HepG2 (cell line): Measurements from ENCODE around the gene GPR62. TPM values are rescaled to one million over a fixed set of nuclear protein-coding genes. Genes with fewer than 3 reads are reported as not detected.

Experiments
- ADNP ChIP-seq: sonication (generic); formaldehyde crosslinking; IDR thresholded peaks from 2 replicates; pipeline ENCODE4 v1.4.0; 2020; ENCODE audit warnings: missing genetic modification reagents
- ATF1 ChIP-seq: IDR thresholded peaks from 2 replicates; pipeline ENCODE4 v1.6.1; 2016; ENCODE audit warnings: mild to moderate bottlenecking, control low read depth
- ETV5 ChIP-seq: IDR thresholded peaks from 2 replicates; pipeline ENCODE4 v1.6.1; 2018; ENCODE audit warnings: missing biosample characterization, missing genetic modification reagents, inconsistent platforms, borderline replicate concordance
- FOXP1 ChIP-seq, 2 experiments: fragments of 450-650 bp in 1 of 2; IDR thresholded peaks; 2 replicates each; pipeline ENCODE4 v1.6.1; 2017 to 2018; ENCODE audit warnings: antibody characterized with exemption in 1 of 2
- JARID2 ChIP-seq: sonication (generic); formaldehyde crosslinking; IDR thresholded peaks from 2 replicates; pipeline ENCODE4 v1.8.1; 2023; ENCODE audit warnings: missing genetic modification reagents, inconsistent platforms; ENCODE audit not compliant: insufficient replicate concordance
- MTA1 ChIP-seq: sonication (generic); formaldehyde crosslinking; IDR thresholded peaks from 2 replicates; pipeline ENCODE4 v1.4.0; 2020; ENCODE audit warnings: missing genetic modification reagents, mild to moderate bottlenecking, borderline replicate concordance
- MTF2 ChIP-seq: sonication (generic); formaldehyde crosslinking; IDR thresholded peaks from 2 replicates; pipeline ENCODE4 v1.5.0; 2020; ENCODE audit warnings: missing genetic modification reagents, borderline replicate concordance
- RXRB ChIP-seq: IDR thresholded peaks from 2 replicates; pipeline ENCODE4 v1.6.1; 2016; ENCODE audit warnings: borderline replicate concordance, missing genetic modification reagents, missing compliant biosample characterization
- SAFB2 ChIP-seq: sonication (generic); formaldehyde crosslinking; IDR thresholded peaks from 2 replicates; pipeline ENCODE4 v1.5.1; 2020; ENCODE audit warnings: missing genetic modification reagents, low read depth, mild to moderate bottlenecking, borderline replicate concordance
- SRF ChIP-seq: IDR thresholded peaks from 2 replicates; pipeline ENCODE4 v1.6.1; 2011; ENCODE audit warnings: mild to moderate bottlenecking, low read depth, low read length, moderate library complexity
- STAG1 ChIP-seq: sonication (generic); formaldehyde crosslinking; IDR thresholded peaks from 2 replicates; pipeline ENCODE4 v1.4.0; 2020; ENCODE audit warnings: missing genetic modification reagents
- STAT5B ChIP-seq: sonication (generic); formaldehyde crosslinking; IDR thresholded peaks from 2 replicates; pipeline ENCODE4 v1.4.0; 2020; ENCODE audit warnings: missing genetic modification reagents
- YEATS2 ChIP-seq: sonication (generic); formaldehyde crosslinking; IDR thresholded peaks from 2 replicates; pipeline ENCODE4 v1.4.0; 2020; ENCODE audit warnings: missing genetic modification reagents, borderline replicate concordance
- ZBTB1 ChIP-seq: sonication (generic); formaldehyde crosslinking; IDR thresholded peaks from 2 replicates; pipeline ENCODE4 v1.4.0; 2020; ENCODE audit warnings: missing genetic modification reagents, borderline replicate concordance
- ZFY ChIP-seq: sonication (generic); formaldehyde crosslinking; IDR thresholded peaks from 2 replicates; pipeline ENCODE4 v1.4.0; 2020; ENCODE audit warnings: missing genetic modification reagents
- ZNF251 ChIP-seq: sonication (generic); formaldehyde crosslinking; IDR thresholded peaks from 2 replicates; pipeline ENCODE4 v1.9.0; 2021; ENCODE audit warnings: mild to moderate bottlenecking, missing genetic modification reagents
- ZNF776 ChIP-seq: sonication (generic); formaldehyde crosslinking; IDR thresholded peaks from 2 replicates; pipeline ENCODE4 v1.4.0; 2020; ENCODE audit warnings: mild to moderate bottlenecking, missing genetic modification reagents
- ZNF850 ChIP-seq: sonication (generic); formaldehyde crosslinking; conservative IDR thresholded peaks from 2 replicates; pipeline ENCODE4 v1.9.0; 2021; ENCODE audit warnings: mild to moderate bottlenecking, missing genetic modification reagents
- polyA plus RNA-seq, 8 experiments: library from polyadenylated mRNA; depleted of rRNA in 3 of 8; stranded (reverse) in 7 of 8; unstranded in 1 of 8; fragments of >200 nt; fragmentation: Illumina TruSeq in 4 of 8; extraction: Trizol in 4 of 8; gene quantifications; 2 replicates each; pipeline versions ENCODE4 v1.2.1 to v1.2.3, GENCODE V29; 2011 to 2016; ENCODE audit warnings: low read depth in 4 of 8, missing spikeins in 1 of 8, mixed read lengths in 1 of 8; ENCODE audit not compliant: insufficient read depth in 1 of 8
- total RNA-seq, 5 experiments: library from RNA; depleted of rRNA; stranded (reverse); fragments of >200 nt; fragmentation: Illumina TruSeq; extraction: Trizol; gene quantifications; 2 replicates each; pipeline ENCODE4 v1.2.3, GENCODE V29; 2016; ENCODE audit warnings: low read depth in 1 of 5
- TF ChIP-seq, protein P1 (sequence below): sonication (generic); formaldehyde crosslinking; IDR thresholded peaks from 2 replicates; pipeline ENCODE4 v1.4.0; 2020; ENCODE audit warnings: missing genetic modification reagents, borderline replicate concordance
- TF ChIP-seq, protein P2 (sequence below): sonication (generic); formaldehyde crosslinking; IDR thresholded peaks from 2 replicates; pipeline ENCODE4 v1.8.0; 2022; ENCODE audit warnings: missing genetic modification reagents, mild to moderate bottlenecking, borderline replicate concordance
- TF ChIP-seq, protein P3 (sequence below): sonication (generic); formaldehyde crosslinking; IDR thresholded peaks from 2 replicates; pipeline ENCODE4 v1.5.0; 2020; ENCODE audit warnings: mild to moderate bottlenecking, missing genetic modification reagents
- TF ChIP-seq, protein P4 (sequence below): sonication (generic); formaldehyde crosslinking; IDR thresholded peaks from 2 replicates; pipeline ENCODE4 v1.4.0; 2020; ENCODE audit warnings: mild to moderate bottlenecking, missing genetic modification reagents

Gene GPR62
- total and polyA plus RNA-seq, 2 of the 13 experiments (the other 11 are each of a cell fraction or from before 2014, with no cell fraction given): not detected

DNA sequence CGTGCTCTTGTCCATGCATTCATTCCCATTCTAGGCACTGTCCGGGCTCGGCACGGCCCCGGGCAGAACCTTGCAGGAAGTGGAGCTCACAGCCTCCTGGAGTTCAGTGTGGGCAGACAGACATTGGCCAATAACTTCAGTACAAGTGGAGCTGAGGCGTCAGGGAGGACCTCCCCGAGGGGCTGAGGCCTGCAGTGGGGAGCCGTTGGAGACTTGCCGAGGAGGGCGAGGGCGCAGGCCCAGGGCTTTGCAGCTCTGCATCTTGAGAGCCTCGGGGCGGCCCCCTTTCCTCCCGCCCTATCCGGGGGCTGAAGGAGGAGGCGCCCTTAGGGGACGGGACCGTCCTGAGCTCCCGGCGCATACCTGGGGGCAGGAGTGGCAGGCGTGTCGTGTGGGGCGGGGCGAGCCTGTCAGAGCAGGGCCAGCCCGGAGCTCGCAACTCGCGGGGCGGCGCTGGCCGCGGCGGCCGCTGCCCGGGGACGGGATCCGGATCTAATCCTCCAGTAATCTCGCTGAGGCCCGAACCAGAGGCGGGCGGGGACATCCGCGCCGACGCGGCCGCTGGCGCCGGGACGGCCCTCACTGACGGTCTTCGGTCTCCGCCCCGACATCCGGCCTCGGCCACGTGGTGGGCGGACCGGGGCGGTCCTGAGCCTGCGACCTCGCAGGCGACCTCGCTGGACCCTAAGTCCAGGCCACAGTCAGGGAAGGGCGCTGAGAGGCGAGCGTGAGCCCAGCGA is 27.8 kb downstream of the GPR62 start, which contains the start of gene ACY1 (continued):
- TF ChIP-seq ZNF776 (CRISPR knock-in tag): peak; percentile 70; the same call in 1 of the 2 replicates
- TF ChIP-seq SAFB2 (CRISPR knock-in tag): no peak
- no peak for TF ChIP-seq ADNP
- peak; percentile 82; the same call in 1 of the 2 replicates for TF ChIP-seq MTA1 (CRISPR knock-in tag)
- peak; percentile 89 for TF ChIP-seq ZFY
- TF ChIP-seq SRF: no peak
- no peak for TF ChIP-seq JARID2 (CRISPR knock-in tag)
- TF ChIP-seq MTF2 (CRISPR knock-in tag): no peak
- TF ChIP-seq FOXP1 (IDR thresholded peaks at IDR 0.05): no peak
- TF ChIP-seq FOXP1 (CRISPR knock-in tag; IDR thresholded peaks at IDR 0.05): peak; percentile 17; the same call in 1 of the 2 replicates
- TF ChIP-seq, protein P1, sequence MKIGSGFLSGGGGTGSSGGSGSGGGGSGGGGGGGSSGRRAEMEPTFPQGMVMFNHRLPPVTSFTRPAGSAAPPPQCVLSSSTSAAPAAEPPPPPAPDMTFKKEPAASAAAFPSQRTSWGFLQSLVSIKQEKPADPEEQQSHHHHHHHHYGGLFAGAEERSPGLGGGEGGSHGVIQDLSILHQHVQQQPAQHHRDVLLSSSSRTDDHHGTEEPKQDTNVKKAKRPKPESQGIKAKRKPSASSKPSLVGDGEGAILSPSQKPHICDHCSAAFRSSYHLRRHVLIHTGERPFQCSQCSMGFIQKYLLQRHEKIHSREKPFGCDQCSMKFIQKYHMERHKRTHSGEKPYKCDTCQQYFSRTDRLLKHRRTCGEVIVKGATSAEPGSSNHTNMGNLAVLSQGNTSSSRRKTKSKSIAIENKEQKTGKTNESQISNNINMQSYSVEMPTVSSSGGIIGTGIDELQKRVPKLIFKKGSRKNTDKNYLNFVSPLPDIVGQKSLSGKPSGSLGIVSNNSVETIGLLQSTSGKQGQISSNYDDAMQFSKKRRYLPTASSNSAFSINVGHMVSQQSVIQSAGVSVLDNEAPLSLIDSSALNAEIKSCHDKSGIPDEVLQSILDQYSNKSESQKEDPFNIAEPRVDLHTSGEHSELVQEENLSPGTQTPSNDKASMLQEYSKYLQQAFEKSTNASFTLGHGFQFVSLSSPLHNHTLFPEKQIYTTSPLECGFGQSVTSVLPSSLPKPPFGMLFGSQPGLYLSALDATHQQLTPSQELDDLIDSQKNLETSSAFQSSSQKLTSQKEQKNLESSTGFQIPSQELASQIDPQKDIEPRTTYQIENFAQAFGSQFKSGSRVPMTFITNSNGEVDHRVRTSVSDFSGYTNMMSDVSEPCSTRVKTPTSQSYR: peak; percentile 34; the same call in 1 of the 2 replicates
- no peak for TF ChIP-seq ZBTB1 (CRISPR knock-in tag)
- TF ChIP-seq, protein P2, sequence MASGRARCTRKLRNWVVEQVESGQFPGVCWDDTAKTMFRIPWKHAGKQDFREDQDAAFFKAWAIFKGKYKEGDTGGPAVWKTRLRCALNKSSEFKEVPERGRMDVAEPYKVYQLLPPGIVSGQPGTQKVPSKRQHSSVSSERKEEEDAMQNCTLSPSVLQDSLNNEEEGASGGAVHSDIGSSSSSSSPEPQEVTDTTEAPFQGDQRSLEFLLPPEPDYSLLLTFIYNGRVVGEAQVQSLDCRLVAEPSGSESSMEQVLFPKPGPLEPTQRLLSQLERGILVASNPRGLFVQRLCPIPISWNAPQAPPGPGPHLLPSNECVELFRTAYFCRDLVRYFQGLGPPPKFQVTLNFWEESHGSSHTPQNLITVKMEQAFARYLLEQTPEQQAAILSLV (CRISPR knock-in tag): no peak; the same call in none of the 2 replicates
- no peak for TF ChIP-seq ZNF850 (CRISPR knock-in tag)
- TF ChIP-seq STAT5B (CRISPR knock-in tag): no peak
- TF ChIP-seq RXRB (CRISPR knock-in tag): peak; percentile 88
- peak; percentile 99 for TF ChIP-seq ETV5 (CRISPR knock-in tag)
- peak; percentile 73 for TF ChIP-seq YEATS2 (CRISPR knock-in tag)
- no peak for TF ChIP-seq ATF1 (CRISPR knock-in tag)
- TF ChIP-seq, protein P3, sequence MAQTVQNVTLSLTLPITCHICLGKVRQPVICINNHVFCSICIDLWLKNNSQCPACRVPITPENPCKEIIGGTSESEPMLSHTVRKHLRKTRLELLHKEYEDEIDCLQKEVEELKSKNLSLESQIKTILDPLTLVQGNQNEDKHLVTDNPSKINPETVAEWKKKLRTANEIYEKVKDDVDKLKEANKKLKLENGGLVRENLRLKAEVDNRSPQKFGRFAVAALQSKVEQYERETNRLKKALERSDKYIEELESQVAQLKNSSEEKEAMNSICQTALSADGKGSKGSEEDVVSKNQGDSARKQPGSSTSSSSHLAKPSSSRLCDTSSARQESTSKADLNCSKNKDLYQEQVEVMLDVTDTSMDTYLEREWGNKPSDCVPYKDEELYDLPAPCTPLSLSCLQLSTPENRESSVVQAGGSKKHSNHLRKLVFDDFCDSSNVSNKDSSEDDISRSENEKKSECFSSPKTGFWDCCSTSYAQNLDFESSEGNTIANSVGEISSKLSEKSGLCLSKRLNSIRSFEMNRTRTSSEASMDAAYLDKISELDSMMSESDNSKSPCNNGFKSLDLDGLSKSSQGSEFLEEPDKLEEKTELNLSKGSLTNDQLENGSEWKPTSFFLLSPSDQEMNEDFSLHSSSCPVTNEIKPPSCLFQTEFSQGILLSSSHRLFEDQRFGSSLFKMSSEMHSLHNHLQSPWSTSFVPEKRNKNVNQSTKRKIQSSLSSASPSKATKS (CRISPR knock-in tag): no peak
- TF ChIP-seq, protein P4, sequence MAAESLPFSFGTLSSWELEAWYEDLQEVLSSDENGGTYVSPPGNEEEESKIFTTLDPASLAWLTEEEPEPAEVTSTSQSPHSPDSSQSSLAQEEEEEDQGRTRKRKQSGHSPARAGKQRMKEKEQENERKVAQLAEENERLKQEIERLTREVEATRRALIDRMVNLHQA (CRISPR knock-in tag): no peak
- TF ChIP-seq ZNF251 (CRISPR knock-in tag): no peak
- TF ChIP-seq STAG1: no peak; the same call in 1 of the 2 replicates
